Caco-2 (cell line): ENCODE results near the gene PCDHGA2. TPM values are rescaled to one million over a fixed set of nuclear protein-coding genes. Genes with fewer than 3 reads are reported as not detected.

Source experiments
- BruUV-seq: library from RNA; stranded (reverse); fragments of 400-500 nt; replicated peaks from 2 replicates; lab custom pipeline; 2021; lab: Mats Ljungman, UMichigan
- CTCF ChIA-PET: fragments of 300-600 bp; sonication (Branson Sonifier 250); formaldehyde crosslinking; loops from one replicate; lab custom pipeline; 2022; ENCODE audit warnings: antibody characterized with exemption; lab: Charles Lee
- POLR2A ChIA-PET: fragments of 300-600 bp; sonication (Branson Sonifier 250); formaldehyde crosslinking; loops from one replicate; lab custom pipeline; 2022; ENCODE audit warnings: antibody characterized with exemption; lab: Charles Lee
- DNase-seq, 2 experiments: peaks; one replicate each; pipeline versions ENCODE4 v3.0.0 to v3.0.0-alpha.2; 2020 to 2022
- H3K27me3 ChIP-seq: replicated peaks from 2 replicates; pipeline ENCODE4 v1.6.0; 2011; ENCODE audit warnings: low read length; ENCODE audit not compliant: control insufficient read depth, insufficient read depth
- H3K36me3 ChIP-seq: 2 replicates; pipeline ENCODE4 v1.5.1; 2011; ENCODE audit warnings: low read length; ENCODE audit not compliant: control insufficient read depth, insufficient read depth
- H3K4me1 ChIP-seq: fragments of 250-450 bp; sonication (Bioruptor Pico); 2 replicates; pipeline ENCODE4 v1.5.1; 2020; ENCODE audit warnings: mild to moderate bottlenecking
- H3K4me3 ChIP-seq: 2 replicates; pipeline ENCODE4 v1.5.1; 2011; ENCODE audit warnings: low read depth, mild to moderate bottlenecking, control low read depth, low read length
- H3K9me3 ChIP-seq: fragments of 250-450 bp; sonication (Bioruptor Pico); 2 replicates; pipeline ENCODE4 v1.5.1; 2020; ENCODE audit warnings: mild to moderate bottlenecking, moderate library complexity
- H3K27ac Mint-ChIP-seq: one replicate; pipeline ENCODE4 v1.8.0; 2022; ENCODE audit warnings: mixed read lengths; ENCODE audit not compliant: unreplicated experiment
- H3K27me3 Mint-ChIP-seq: one replicate; pipeline ENCODE4 v1.8.0; 2022; ENCODE audit warnings: mixed read lengths; ENCODE audit not compliant: insufficient read depth, unreplicated experiment
- H3K36me3 Mint-ChIP-seq: one replicate; pipeline ENCODE4 v1.8.0; 2022; ENCODE audit warnings: mild to moderate bottlenecking, mixed read lengths; ENCODE audit not compliant: insufficient read depth, unreplicated experiment
- H3K4me1 Mint-ChIP-seq: one replicate; pipeline ENCODE4 v1.8.0; 2022; ENCODE audit warnings: low read depth, mixed read lengths; ENCODE audit not compliant: unreplicated experiment
- H3K4me3 Mint-ChIP-seq: one replicate; pipeline ENCODE4 v1.8.0; 2022; ENCODE audit warnings: mild to moderate bottlenecking, moderate library complexity, mixed read lengths; ENCODE audit not compliant: unreplicated experiment
- H3K9me3 Mint-ChIP-seq: one replicate; pipeline ENCODE4 v1.8.0; 2022; ENCODE audit warnings: mixed read lengths; ENCODE audit not compliant: unreplicated experiment
- CTCF ChIP-seq, 2 experiments: fragments of 200-600 bp in 1 of 2; IDR thresholded peaks; 1 replicate in 1 of 2; 2 replicates in 1 of 2; pipeline versions ENCODE4 v1.5.1 to v1.8.0; 2011 to 2022; ENCODE audit warnings: antibody characterized with exemption in 1 of 2, control low read depth in 1 of 2, inconsistent platforms in 1 of 2, low read depth in 1 of 2, low read length in 1 of 2, mild to moderate bottlenecking in 1 of 2, moderate library complexity in 1 of 2; ENCODE audit not compliant: insufficient read depth in 1 of 2, severe bottlenecking in 1 of 2, unreplicated experiment in 1 of 2
- intact Hi-C: fragments of 100-400 bp; cut with micrococcal nuclease; formaldehyde crosslinking; loops from one replicate; pipeline ENCODE4 v1.10.0; 2022; ENCODE audit not compliant: unreplicated experiment
- total RNA-seq: library from RNA; stranded (reverse); gene quantifications from 2 replicates; pipeline ENCODE4 v1.2.3, GENCODE V29; 2022

The PCDHGA2 gene
- total RNA-seq, 1 experiment from 2014 or later: 0.20 TPM

- POLR2A ChIA-PET: no interaction called here
- no peaks in the 10 kb centered on the region for H3K36me3 Mint-ChIP-seq
- intact Hi-C loops: no loop called here
- H3K4me3 ChIP-seq: no peak overlapping the region
- no peak overlapping the region for H3K27ac Mint-ChIP-seq
- no peak overlapping the region for H3K4me3 Mint-ChIP-seq
- no peaks in the 10 kb centered on the region for H3K27me3 ChIP-seq
- DNase-seq: no peak
- no TSS peak for BruUV-seq
- peaks cover 19% of the 10 kb centered on the region for H3K9me3 Mint-ChIP-seq
- H3K9me3 ChIP-seq: no peaks in the 10 kb centered on the region
- CTCF ChIA-PET: interaction anchor here (0.8 kb wide), 1 partner anchor 9 kb away, joined by 3 read pairs; the partner anchor contains the start of gene PCDHGB5
- no peak for TF ChIP-seq CTCF (IDR thresholded peaks at IDR 0.05; ENCODE audit: insufficient read depth in 1 of 2, low read depth in 1 of 2, low read length in 1 of 2, severe bottlenecking in 1 of 2, unreplicated experiment in 1 of 2)
- no peaks in the 10 kb centered on the region for H3K4me1 Mint-ChIP-seq
- H3K27me3 Mint-ChIP-seq: no peaks in the 10 kb centered on the region
- no peaks in the 10 kb centered on the region for H3K36me3 ChIP-seq
- H3K4me1 ChIP-seq: no peaks in the 10 kb centered on the region
Observed at GRCh38 chr5:141388661-141389060, 50.1 kb downstream of the PCDHGA2 start.

- no peak for TF ChIP-seq CTCF (IDR thresholded peaks at IDR 0.05; ENCODE audit: insufficient read depth in 1 of 2, low read depth in 1 of 2, low read length in 1 of 2, severe bottlenecking in 1 of 2, unreplicated experiment in 1 of 2)
- intact Hi-C loops: no loop called here
- ChIA-PET CTCF (interaction anchor here (0.8 to 1.5 kb wide), 2 partner anchors 8 to 175 kb away, joined by 3 to 5 read pairs; partner anchors contain the start of gene PCDHGB5), POLR2A (no interaction called here)
- Mint-ChIP-seq H3K4me1 (no peaks in the 10 kb centered on the region), H3K36me3 (no peaks in the 10 kb centered on the region), H3K27me3 (no peaks in the 10 kb centered on the region), H3K4me3 (no peak overlapping the region), H3K9me3 (peaks cover 19% of the 10 kb centered on the region), H3K27ac (no peak overlapping the region)
- H3K4me1 ChIP-seq: no peaks in the 10 kb centered on the region
- no peak overlapping the region for H3K4me3 ChIP-seq
- H3K9me3 ChIP-seq: no peaks in the 10 kb centered on the region
- H3K27me3 ChIP-seq: no peaks in the 10 kb centered on the region
- no TSS peak for BruUV-seq
- DNase-seq: no peak
- no peaks in the 10 kb centered on the region for H3K36me3 ChIP-seq
Observed at GRCh38 chr5:141389153-141390042, 50.8 kb downstream of the PCDHGA2 start.

- CTCF ChIA-PET: no interaction called here
- no peak within 1 kb of the TSS for H3K27ac Mint-ChIP-seq
Observed at GRCh38 chr5:141392429-141393198, 54.1 kb downstream of the PCDHGA2 start, which contains the start of gene PCDHGA8. Gene PCDHGA8 (plus strand): TSS chr5:141392633. CDS start chr5:141392814, 181 bp downstream.

More at GRCh38 chr5:141392429-141393198, 54.1 kb downstream of the PCDHGA2 start, which contains the start of gene PCDHGA8:
- no peaks in the 10 kb centered on the region for H3K4me1 ChIP-seq
- intact Hi-C loops: no loop called here
- no peaks in the 10 kb centered on the region for H3K36me3 ChIP-seq
- H3K9me3 Mint-ChIP-seq: peaks cover 19% of the 10 kb centered on the region
- no peaks in the 10 kb centered on the region for H3K27me3 ChIP-seq
- no peak for DNase-seq
- peak in 1 of 2 experiments; percentile 3 for TF ChIP-seq CTCF (IDR thresholded peaks at IDR 0.05; ENCODE audit: insufficient read depth in 1 of 2, low read depth in 1 of 2, low read length in 1 of 2, severe bottlenecking in 1 of 2, unreplicated experiment in 1 of 2)
- no peak within 1 kb of the TSS for H3K4me3 ChIP-seq
- no TSS peak for BruUV-seq
- POLR2A ChIA-PET: no interaction called here
- no peaks in the 10 kb centered on the region for H3K36me3 Mint-ChIP-seq
- no peaks in the 10 kb centered on the region for H3K27me3 Mint-ChIP-seq
- no peaks in the 10 kb centered on the region for H3K4me1 Mint-ChIP-seq
- no peaks in the 10 kb centered on the region for H3K9me3 ChIP-seq
- no peak within 1 kb of the TSS for H3K4me3 Mint-ChIP-seq
